Endodermal cell (in vitro differentiated cells): ENCODE results near the gene RTL1. TPM values are rescaled to one million over a fixed set of nuclear protein-coding genes. Genes with fewer than 3 reads are reported as not detected.

ENCODE experiments used
- DNase-seq: peaks from one replicate; pipeline ENCODE4 v3.0.0-alpha.2; 2017
- H3K27ac ChIP-seq: 2 replicates; pipeline ENCODE4 v1.5.1; 2013; ENCODE audit warnings: mild to moderate bottlenecking, low read depth, low read length, moderate library complexity
- H3K27me3 ChIP-seq: 2 replicates; pipeline ENCODE4 v1.6.1; 2013; ENCODE audit warnings: mild to moderate bottlenecking, low read length, moderate library complexity; ENCODE audit not compliant: insufficient read depth, control insufficient read depth, poor library complexity, severe bottlenecking
- H3K36me3 ChIP-seq: 2 replicates; pipeline ENCODE4 v1.7.0; 2013; ENCODE audit warnings: mild to moderate bottlenecking, low read length, moderate library complexity; ENCODE audit not compliant: control insufficient read depth, insufficient read depth
- H3K4me1 ChIP-seq: one replicate; pipeline ENCODE4 v1.7.0; 2013; ENCODE audit warnings: low read length; ENCODE audit not compliant: control insufficient read depth, insufficient read depth
- H3K4me3 ChIP-seq: 2 replicates; pipeline ENCODE4 v1.5.1; 2013; ENCODE audit warnings: mild to moderate bottlenecking, low read length, moderate library complexity
- H3K9ac ChIP-seq: 2 replicates; pipeline ENCODE4 v1.6.1; 2013; ENCODE audit warnings: mild to moderate bottlenecking, low read length, moderate library complexity; ENCODE audit not compliant: poor library complexity, severe bottlenecking; ENCODE audit errors: extremely low read depth
- H3K9me3 ChIP-seq: 2 replicates; pipeline ENCODE4 v1.6.1; 2013; ENCODE audit warnings: mild to moderate bottlenecking, low read length, moderate library complexity; ENCODE audit not compliant: control insufficient read depth
- H3K27ac Mint-ChIP-seq: 2 replicates; pipeline ENCODE4 v1.8.0; 2020; ENCODE audit warnings: mixed read lengths
- H3K27me3 Mint-ChIP-seq: 2 replicates; pipeline ENCODE4 v1.8.0; 2021; ENCODE audit warnings: mild to moderate bottlenecking, mixed read lengths; ENCODE audit not compliant: insufficient read depth
- H3K36me3 Mint-ChIP-seq: 2 replicates; pipeline ENCODE4 v1.8.0; 2020; ENCODE audit warnings: low read depth, mixed read lengths
- H3K4me1 Mint-ChIP-seq: 2 replicates; pipeline ENCODE4 v1.8.0; 2020; ENCODE audit warnings: mixed read lengths
- H3K4me3 Mint-ChIP-seq: 2 replicates; pipeline ENCODE4 v1.8.0; 2020; ENCODE audit warnings: mild to moderate bottlenecking, moderate library complexity, mixed read lengths
- H3K9me3 Mint-ChIP-seq: 2 replicates; pipeline ENCODE4 v1.8.0; 2020; ENCODE audit warnings: mild to moderate bottlenecking, mixed read lengths
- WGBS, 2 experiments: methylation state at CpG; one replicate each; pipeline versions ENCODE4 v1.1.5 to v1.1.7; 2013; ENCODE audit warnings: missing lambda C conversion rate in 2 of 2, mixed read lengths in 1 of 2; ENCODE audit not compliant: insufficient coverage in 1 of 2, insufficient read length in 1 of 2; 5-methylcytosine and 5-hydroxymethylcytosine counted together
- total RNA-seq, 2 donors: library from RNA; stranded (reverse); fragmentation: NEBNext Ultra II Directional in 1 of 2; extraction: Animal tissue kit (Norgen Biotek cat#: 25700) in 1 of 2; gene quantifications; 2 replicates in 1 of 2; 3 replicates in 1 of 2; pipeline ENCODE4 v1.2.1, GENCODE V29; 2021
- TF ChIP-seq, protein P1 (sequence below): fragments of 200-600 bp; sonication (generic); conservative IDR thresholded peaks from 2 replicates; pipeline ENCODE4 v1.5.0; 2021; ENCODE audit warnings: antibody characterized with exemption, mild to moderate bottlenecking

RTL1 gene
- total RNA-seq, 2 donors from 2014 or later: 0.86 to 2.0 TPM

DNA sequence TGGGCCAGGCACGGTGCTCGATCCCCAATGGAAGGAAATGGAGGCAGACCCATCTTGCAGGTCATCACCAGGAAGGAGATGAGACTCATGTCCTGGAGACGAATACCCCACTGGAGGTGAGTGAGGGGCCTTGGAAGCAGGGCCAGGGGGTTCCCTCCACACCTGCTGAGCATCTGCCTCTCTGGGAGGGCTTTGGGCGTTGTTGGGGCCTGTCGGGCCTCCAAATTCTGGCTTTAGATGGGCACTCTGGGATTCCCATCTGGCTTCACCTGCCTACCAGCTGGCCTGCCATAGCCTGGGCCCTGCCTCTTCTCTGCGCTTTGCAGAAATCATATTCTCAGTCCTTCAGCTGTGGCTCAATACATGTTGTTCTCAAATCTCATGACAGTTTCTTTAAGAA lies 13.9 kb downstream of the RTL1 start:
- no peak for DNase-seq
- H3K4me3 ChIP-seq: no peak overlapping the region
- TF ChIP-seq, protein P1, sequence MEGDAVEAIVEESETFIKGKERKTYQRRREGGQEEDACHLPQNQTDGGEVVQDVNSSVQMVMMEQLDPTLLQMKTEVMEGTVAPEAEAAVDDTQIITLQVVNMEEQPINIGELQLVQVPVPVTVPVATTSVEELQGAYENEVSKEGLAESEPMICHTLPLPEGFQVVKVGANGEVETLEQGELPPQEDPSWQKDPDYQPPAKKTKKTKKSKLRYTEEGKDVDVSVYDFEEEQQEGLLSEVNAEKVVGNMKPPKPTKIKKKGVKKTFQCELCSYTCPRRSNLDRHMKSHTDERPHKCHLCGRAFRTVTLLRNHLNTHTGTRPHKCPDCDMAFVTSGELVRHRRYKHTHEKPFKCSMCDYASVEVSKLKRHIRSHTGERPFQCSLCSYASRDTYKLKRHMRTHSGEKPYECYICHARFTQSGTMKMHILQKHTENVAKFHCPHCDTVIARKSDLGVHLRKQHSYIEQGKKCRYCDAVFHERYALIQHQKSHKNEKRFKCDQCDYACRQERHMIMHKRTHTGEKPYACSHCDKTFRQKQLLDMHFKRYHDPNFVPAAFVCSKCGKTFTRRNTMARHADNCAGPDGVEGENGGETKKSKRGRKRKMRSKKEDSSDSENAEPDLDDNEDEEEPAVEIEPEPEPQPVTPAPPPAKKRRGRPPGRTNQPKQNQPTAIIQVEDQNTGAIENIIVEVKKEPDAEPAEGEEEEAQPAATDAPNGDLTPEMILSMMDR: no peak
- Mint-ChIP-seq H3K27ac (no peak overlapping the region), H3K27me3 (peaks cover 2% of the 10 kb centered on the region), H3K4me1 (peaks cover 23% of the 10 kb centered on the region), H3K9me3 (no peaks in the 10 kb centered on the region), H3K36me3 (no peaks in the 10 kb centered on the region), H3K4me3 (no peak overlapping the region)
- peaks cover 4% of the 10 kb centered on the region for H3K4me1 ChIP-seq
- no peaks in the 10 kb centered on the region for H3K36me3 ChIP-seq
- no peak overlapping the region for H3K9ac ChIP-seq
- no peaks in the 10 kb centered on the region for H3K9me3 ChIP-seq
- no peak overlapping the region for H3K27ac ChIP-seq
- WGBS, 2 experiments: 95 to 96% methylated on average over 4 to 6 of the region's 6 CpGs
- no peaks in the 10 kb centered on the region for H3K27me3 ChIP-seq

DNA sequence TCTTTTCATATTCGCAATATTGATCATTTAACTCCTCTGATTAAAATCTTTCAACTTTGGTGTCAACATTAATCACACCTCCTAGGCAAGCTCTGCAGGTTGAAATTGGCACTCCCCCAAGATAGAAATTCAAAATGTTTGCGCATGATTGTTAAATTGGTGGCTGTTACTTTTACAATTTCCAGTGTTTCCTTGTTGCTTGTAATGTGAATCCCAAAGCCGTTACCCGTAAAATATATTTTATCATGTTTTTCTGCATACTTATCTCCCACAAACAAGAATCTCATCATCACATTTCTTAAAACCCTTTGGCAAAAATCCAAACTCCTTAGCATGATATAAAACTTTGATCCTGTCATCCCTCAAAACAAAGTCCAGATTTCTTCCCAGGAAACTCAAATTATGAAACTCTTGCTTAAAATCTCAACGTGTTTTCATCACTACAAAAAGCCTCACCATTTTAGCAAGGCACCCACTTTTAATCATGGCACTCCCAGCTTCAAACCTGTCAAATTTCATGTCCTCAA lies 14.7 kb downstream of the RTL1 start:
- H3K27me3 Mint-ChIP-seq: peaks cover 7% of the 10 kb centered on the region
- H3K4me3 ChIP-seq: no peak overlapping the region
- no peak overlapping the region for H3K9ac ChIP-seq
- peaks cover 4% of the 10 kb centered on the region for H3K4me1 ChIP-seq
- WGBS, 2 experiments: 79 to 92% methylated on average over 4 to 5 of the region's 5 CpGs
- no peaks in the 10 kb centered on the region for H3K36me3 Mint-ChIP-seq
- no peak overlapping the region for H3K27ac ChIP-seq
- no peak overlapping the region for H3K27ac Mint-ChIP-seq
- no peak for DNase-seq
- peaks cover 23% of the 10 kb centered on the region for H3K4me1 Mint-ChIP-seq
- no peaks in the 10 kb centered on the region for H3K36me3 ChIP-seq
- no peaks in the 10 kb centered on the region for H3K9me3 ChIP-seq
- TF ChIP-seq, protein P1: no peak
- no peak overlapping the region for H3K4me3 Mint-ChIP-seq
- no peaks in the 10 kb centered on the region for H3K27me3 ChIP-seq
- H3K9me3 Mint-ChIP-seq: peaks cover 5% of the 10 kb centered on the region

DNA sequence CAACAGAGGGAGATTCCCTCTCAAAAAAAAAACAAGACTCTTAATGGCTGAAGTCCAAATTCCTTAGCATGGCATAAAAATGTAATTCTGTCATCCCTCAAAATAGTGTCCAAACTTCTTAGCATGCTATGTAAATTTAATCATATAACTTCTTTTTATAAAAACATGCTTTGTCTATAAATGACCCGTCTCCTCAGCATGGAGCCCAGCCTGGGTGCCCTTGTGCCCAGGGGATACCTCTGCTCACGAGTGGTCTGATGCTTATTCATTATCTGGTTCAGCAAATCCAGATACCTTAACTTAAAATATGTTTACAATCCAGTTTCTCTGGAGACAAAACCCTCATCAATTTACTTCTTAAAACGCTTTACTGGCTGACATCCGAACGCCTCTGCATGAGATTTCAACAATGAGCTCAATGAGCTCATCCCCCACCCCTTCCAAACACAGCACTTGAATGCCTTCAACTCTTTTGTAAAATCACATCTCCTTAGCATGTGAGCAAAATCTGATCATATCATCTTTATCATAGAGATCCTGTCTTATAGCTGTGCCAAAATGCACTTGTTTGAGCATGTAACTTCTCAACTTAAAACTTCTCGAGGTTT lies 15.7 kb downstream of the RTL1 start:
- TF ChIP-seq, protein P1: no peak
- no peaks in the 10 kb centered on the region for H3K27me3 ChIP-seq
- peaks cover 8% of the 10 kb centered on the region for H3K27me3 Mint-ChIP-seq
- H3K9me3 ChIP-seq: no peaks in the 10 kb centered on the region
- H3K36me3 Mint-ChIP-seq: peaks cover 2% of the 10 kb centered on the region
- H3K4me3 ChIP-seq: no peak overlapping the region
- no peak overlapping the region for H3K27ac ChIP-seq
- no peak overlapping the region for H3K9ac ChIP-seq
- 74 to 79% methylated on average over 5 to 6 of the region's 6 CpGs for WGBS, 2 experiments
- peaks cover 9% of the 10 kb centered on the region for H3K9me3 Mint-ChIP-seq
- H3K36me3 ChIP-seq: no peaks in the 10 kb centered on the region
- H3K4me1 ChIP-seq: peaks cover 4% of the 10 kb centered on the region
- no peak overlapping the region for H3K4me3 Mint-ChIP-seq
- H3K4me1 Mint-ChIP-seq: peaks cover 23% of the 10 kb centered on the region
- H3K27ac Mint-ChIP-seq: no peak overlapping the region
- no peak for DNase-seq
